NCI-H1930 (cell line): ENCODE results near the gene FAM204A.

Experiments used
- DNase-seq, 2 experiments: peaks; one replicate each; lab custom pipeline; 2025; lab: John Stamatoyannopoulos, UW

FAM204A gene

GRCh38 chr10:118330295-118331076, 11.6 kb downstream of the FAM204A start:
- DNase-seq: no peak

DNA sequence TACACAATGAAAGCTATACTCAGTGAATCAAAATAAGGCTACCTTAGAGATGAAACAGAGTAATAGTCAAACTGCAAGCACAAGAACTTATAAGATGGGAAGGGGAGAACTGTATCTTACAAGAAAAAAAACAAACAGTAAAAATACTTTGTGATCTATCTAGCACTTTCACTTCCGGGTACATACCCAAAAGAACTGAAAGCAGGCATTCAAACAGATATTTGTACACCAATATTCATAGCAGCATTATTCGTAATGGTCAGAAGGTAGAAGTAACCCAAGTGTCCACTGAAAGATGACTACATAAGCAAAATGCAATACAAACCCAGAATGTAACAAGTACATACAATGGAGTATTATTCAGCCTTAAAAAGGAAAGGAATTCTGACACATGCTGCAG, 18.0 kb downstream of the FAM204A start:
- no peak for DNase-seq

GRCh38 chr10:118321724-118322575, 20.2 kb downstream of the FAM204A start:
- DNase-seq: no peak

DNA sequence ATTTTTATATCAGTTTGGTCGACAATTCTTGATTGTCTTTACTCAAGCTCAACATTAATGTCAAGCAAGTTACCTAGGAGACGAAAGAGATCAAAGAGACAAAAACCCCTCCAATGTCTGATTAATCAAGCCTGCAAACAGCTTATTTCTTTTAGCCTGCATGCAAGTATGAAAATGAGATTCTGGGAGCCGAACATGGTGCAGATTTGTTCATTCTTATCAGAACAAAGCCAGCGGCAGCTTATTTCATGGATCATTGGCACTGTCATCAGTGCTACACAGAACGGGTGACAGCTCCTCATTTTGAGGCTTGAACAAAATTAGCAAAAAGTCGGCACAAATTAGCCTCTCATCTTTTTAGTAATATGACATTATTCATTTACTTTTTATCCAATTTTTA, 26.5 kb downstream of the FAM204A start:
- DNase-seq: no peak

GRCh38 chr10:118314882-118315281, 27.2 kb downstream of the FAM204A start:
- DNase-seq: no peak

GRCh38 chr10:118311505-118311904, 30.6 kb downstream of the FAM204A start:
- DNase-seq: no peak

- DNase-seq: no peak
Measured at GRCh38 chr10:118310822-118311221, 31.3 kb downstream of the FAM204A start.

DNA sequence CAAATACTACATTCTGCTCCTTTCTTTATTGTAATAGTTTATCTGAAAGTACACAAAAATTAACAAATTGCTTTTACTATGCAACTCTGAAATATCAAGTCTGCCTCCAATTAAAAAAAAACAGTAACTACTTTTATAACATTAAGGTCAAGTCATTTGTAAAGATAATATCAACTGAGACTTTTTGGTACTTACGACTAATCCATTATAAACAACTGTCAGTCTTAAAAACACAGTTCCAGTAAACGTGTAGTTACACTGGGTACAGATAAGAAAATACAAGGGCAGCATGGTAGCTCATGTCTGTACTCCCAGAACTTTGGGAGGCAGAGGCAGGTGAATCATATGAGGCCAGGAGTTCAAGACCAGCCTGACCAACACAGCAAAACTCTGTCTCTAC, 32.2 kb downstream of the FAM204A start:
- no peak for DNase-seq

- no peak for DNase-seq
Measured at GRCh38 chr10:118308664-118309063, 33.5 kb downstream of the FAM204A start.

- DNase-seq: no peak
Measured at GRCh38 chr10:118307859-118308258, 34.3 kb downstream of the FAM204A start.

- no peak for DNase-seq
Measured at GRCh38 chr10:118307220-118307619, 34.9 kb downstream of the FAM204A start.

DNA sequence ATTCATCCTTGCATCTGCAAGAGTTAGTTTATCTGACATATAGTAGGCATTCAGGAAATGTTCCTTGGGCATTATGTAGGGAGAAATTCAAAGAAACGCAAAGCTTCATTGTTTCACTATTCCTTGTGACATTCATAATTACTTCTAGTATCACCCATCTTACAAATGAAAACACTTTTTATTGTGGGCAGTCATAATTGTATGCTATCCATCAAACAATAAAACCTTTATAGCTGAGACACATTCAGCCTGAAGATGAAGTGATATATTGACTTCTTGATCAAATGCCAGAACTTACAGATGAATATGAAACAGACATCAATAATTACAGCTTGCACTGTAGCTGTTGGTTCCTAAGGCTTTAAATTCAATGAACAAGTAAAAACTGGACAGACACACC, 36.4 kb downstream of the FAM204A start:
- DNase-seq: no peak

DNA sequence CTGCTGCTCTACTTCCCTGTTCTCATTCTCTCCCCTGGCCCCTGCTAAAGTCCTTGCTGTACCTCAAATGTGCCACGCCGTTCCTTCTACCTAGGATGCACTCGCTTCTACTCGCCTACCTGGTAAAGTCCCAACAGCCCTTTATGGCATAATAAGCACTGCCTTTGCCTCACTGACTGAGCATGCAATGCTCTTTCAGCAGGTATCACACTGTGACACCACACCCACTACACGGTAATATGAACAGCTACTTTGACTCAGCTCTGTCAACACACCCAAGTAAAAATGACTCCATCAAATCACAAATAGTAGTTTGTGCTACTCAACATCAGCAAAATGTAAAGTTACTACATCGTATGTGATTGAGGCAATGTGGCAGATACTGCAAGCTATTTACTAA, 37.6 kb downstream of the FAM204A start:
- DNase-seq: no peak

DNA sequence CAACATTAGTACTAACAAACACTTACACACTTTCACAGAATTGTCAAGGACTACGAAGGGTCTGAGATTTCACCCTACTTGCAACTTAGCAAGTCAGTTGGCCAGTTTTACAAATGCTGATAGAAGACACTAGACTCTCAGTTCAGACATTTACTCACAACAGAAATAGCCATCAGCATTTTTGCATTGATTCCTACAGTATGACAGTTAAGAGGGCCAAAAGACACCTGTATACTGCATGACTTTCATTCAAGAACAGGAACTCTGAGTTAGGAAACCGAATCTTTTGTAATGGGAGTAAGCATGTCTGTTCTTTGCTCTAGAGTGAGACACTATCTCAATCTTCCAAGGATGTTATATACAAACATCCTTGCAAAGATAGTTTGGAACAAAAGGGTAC, 40.9 kb downstream of the FAM204A start:
- DNase-seq: no peak

DNA sequence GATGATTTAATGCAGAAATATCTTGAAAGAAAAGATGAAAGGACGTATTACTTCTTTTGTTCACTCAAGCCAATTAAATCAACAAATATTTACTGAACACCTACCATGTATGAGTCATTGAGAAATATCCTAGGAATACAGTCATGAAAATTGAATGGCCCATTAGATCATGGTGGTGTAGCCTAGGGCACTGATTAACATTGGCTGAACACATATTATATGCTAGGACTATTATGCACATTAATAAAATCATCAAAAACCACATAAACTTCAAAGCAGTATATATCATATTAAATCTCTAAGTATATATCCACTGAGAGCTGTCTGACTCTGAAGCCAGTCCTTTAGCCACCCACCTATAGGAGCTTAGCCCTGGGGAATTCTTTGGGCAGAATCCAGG, 41.8 kb downstream of the FAM204A start:
- DNase-seq: no peak

GRCh38 chr10:118298787-118299186, 43.3 kb downstream of the FAM204A start:
- no peak for DNase-seq

- DNase-seq: no peak
Measured at GRCh38 chr10:118291122-118291521, 51.0 kb downstream of the FAM204A start.

GRCh38 chr10:118290471-118290995, 51.6 kb downstream of the FAM204A start:
- no peak for DNase-seq

DNA sequence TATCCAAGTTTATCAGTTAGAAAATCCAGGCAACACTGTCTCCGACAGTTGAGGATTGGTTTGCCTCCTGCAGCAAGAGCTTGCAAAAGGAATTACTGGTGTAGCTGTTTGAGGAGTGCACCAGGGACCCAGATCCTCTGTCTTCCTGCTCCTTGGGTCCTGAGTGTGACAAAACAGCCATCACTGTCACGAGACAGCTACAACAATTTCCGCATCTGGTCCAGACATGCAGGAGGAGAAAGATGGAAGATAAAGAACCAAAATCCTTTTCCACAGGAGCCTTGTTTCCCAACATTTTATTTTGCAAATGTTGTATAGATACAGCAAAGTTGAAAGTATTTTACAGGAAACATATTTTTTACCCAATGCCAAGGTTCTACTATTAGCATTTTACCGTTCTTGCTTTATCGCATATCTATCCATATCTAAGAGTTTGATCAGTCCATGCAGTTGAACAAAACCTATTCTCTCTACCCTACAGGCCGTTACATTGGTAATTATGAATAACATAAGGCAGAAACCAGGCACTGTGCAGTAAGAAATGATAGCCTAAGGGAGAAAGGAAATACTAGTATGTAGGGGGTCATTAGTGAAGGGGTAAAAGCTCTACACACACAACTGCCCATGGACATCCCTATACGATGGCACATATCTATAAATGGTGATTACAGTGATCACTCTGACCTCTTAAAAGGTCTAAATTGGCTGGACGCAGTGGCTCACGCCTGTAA, 54.9 kb downstream of the FAM204A start:
- DNase-seq: no peak

GRCh38 chr10:118286051-118286838, 55.9 kb downstream of the FAM204A start:
- DNase-seq: no peak

DNA sequence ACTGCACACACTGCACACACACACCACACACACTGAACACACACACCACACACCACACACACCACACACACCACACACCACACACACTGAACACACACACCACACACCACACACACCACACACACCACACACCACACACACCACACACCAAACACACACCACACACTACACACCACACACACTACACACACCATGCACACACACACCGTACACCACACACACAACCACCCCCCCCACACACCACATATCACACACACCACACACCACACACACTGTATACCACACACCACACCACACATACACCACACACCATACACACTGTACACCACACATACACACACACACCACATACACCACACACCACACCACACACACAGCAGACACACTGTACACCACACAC, 59.5 kb downstream of the FAM204A start:
- DNase-seq: no peak

- DNase-seq: no peak
Measured at GRCh38 chr10:118278649-118279048, 63.5 kb downstream of the FAM204A start.
